HEK293 (cell line): ENCODE data around the gene MGAT4B.

Experiments
- CTCF ChIA-PET: fragments of 350-600 bp; formaldehyde crosslinking; extraction: SDS; loops from one replicate; lab custom pipeline; 2021; ENCODE audit warnings: antibody characterized with exemption; lab: Yijun Ruan, JAX
- POLR2A ChIA-PET: fragments of 300-600 bp; formaldehyde crosslinking; extraction: SDS; loops from one replicate; lab custom pipeline; 2020; ENCODE audit warnings: antibody characterized with exemption, inconsistent platforms; lab: Yijun Ruan, JAX
- H3K27ac ChIP-seq: fragments of 200-500 bp; sonication (Bioruptor generic); 2 replicates; pipeline ENCODE4 v1.5.1; 2014; ENCODE audit warnings: low read depth, low read length, control low read depth, inconsistent platforms; ENCODE audit errors: extremely low read depth
- H3K36me3 ChIP-seq, 2 experiments: fragments of 200-500 bp in 1 of 2; sonication (Bioruptor generic) in 1 of 2; 1 replicate in 1 of 2; 2 replicates in 1 of 2; pipeline ENCODE4 v1.5.1; 2014 to 2017; ENCODE audit warnings: inconsistent platforms in 2 of 2, low read length in 2 of 2; ENCODE audit not compliant: control insufficient read depth in 2 of 2, insufficient read depth in 1 of 2
- H3K4me1 ChIP-seq: fragments of 200-500 bp; sonication (Bioruptor generic); 2 replicates; pipeline ENCODE4 v1.5.1; 2014; ENCODE audit warnings: mild to moderate bottlenecking, low read length, inconsistent platforms; ENCODE audit not compliant: control insufficient read depth, insufficient read depth
- H3K4me3 ChIP-seq: 2 replicates; pipeline ENCODE4 v1.5.1; 2011; ENCODE audit warnings: low read depth, mild to moderate bottlenecking, control low read depth, low read length, moderate library complexity
- H3K9me3 ChIP-seq: fragments of 200-500 bp; sonication (Bioruptor generic); 2 replicates; pipeline ENCODE4 v1.5.1; 2014; ENCODE audit warnings: low read depth, low read length, inconsistent platforms; ENCODE audit not compliant: control insufficient read depth, insufficient read depth
- CTCF ChIP-seq: fragments of 450-650 bp; formaldehyde crosslinking; IDR thresholded peaks from 2 replicates; pipeline ENCODE4 v1.5.1; 2016; ENCODE audit warnings: missing biosample characterization, missing genetic modification characterization
- GLIS1 ChIP-seq: fragments of 450-650 bp; formaldehyde crosslinking; IDR thresholded peaks from 2 replicates; pipeline ENCODE4 v1.5.1; 2016; ENCODE audit warnings: missing biosample characterization, missing genetic modification characterization
- GLIS2 ChIP-seq: fragments of 450-650 bp; formaldehyde crosslinking; IDR thresholded peaks from 2 replicates; pipeline ENCODE4 v1.5.1; 2016; ENCODE audit warnings: missing biosample characterization, missing genetic modification characterization
- SETDB1 ChIP-seq: IDR thresholded peaks from one replicate; pipeline ENCODE4 v1.6.1; 2017; ENCODE audit warnings: mild to moderate bottlenecking, low read length, moderate library complexity, mixed read lengths; ENCODE audit not compliant: insufficient read length
- ZNF10 ChIP-seq: fragments of 450-650 bp; formaldehyde crosslinking; IDR thresholded peaks from 2 replicates; pipeline ENCODE4 v1.5.1; 2017; ENCODE audit warnings: missing biosample characterization, missing genetic modification characterization
- ZNF26 ChIP-seq: fragments of 450-650 bp; formaldehyde crosslinking; IDR thresholded peaks from 2 replicates; pipeline ENCODE4 v1.5.1; 2016; ENCODE audit warnings: missing biosample characterization, missing genetic modification characterization
- ZNF398 ChIP-seq: fragments of 450-650 bp; formaldehyde crosslinking; IDR thresholded peaks from 2 replicates; pipeline ENCODE4 v1.5.1; 2017; ENCODE audit warnings: missing biosample characterization, missing genetic modification characterization
- ZNF558 ChIP-seq: fragments of 450-650 bp; formaldehyde crosslinking; IDR thresholded peaks from 2 replicates; pipeline ENCODE4 v1.5.1; 2016; ENCODE audit warnings: missing biosample characterization, missing genetic modification characterization
- ZNF560 ChIP-seq: fragments of 450-650 bp; formaldehyde crosslinking; IDR thresholded peaks from 2 replicates; pipeline ENCODE4 v1.5.1; 2017; ENCODE audit warnings: missing biosample characterization, missing genetic modification characterization, borderline replicate concordance
- ZSCAN4 ChIP-seq: fragments of 450-650 bp; formaldehyde crosslinking; IDR thresholded peaks from 2 replicates; pipeline ENCODE4 v1.5.1; 2017; ENCODE audit warnings: missing biosample characterization, missing genetic modification characterization

The MGAT4B gene

GRCh38 chr5:179798771-179799643, 7.7 kb downstream of the MGAT4B start:
- POLR2A ChIA-PET = no interaction called here
- CTCF ChIA-PET = interaction anchor here (0.6 kb wide), 1 partner anchor 10 kb away, joined by 4 read pairs; no protein-coding TSS in a partner anchor
- H3K36me3 ChIP-seq = peaks cover 0 to 61% of the 10 kb centered on the region in 2 experiments; a peak in 1 of 3 replicates

GRCh38 chr5:179798144-179798770, 8.4 kb downstream of the MGAT4B start:
- Histone ChIP-seq H3K36me3 (peaks cover 0 to 59% of the 10 kb centered on the region in 2 experiments; a peak in 1 of 3 replicates), H3K9me3 (no peaks in the 10 kb centered on the region), H3K4me1 (peaks cover 5% of the 10 kb centered on the region), H3K27ac (no peak overlapping the region), H3K4me3 (no peak overlapping the region)
- ChIA-PET POLR2A (interaction anchor here (1.6 to 2.3 kb wide), 2 partner anchors 22 to 35 kb away, joined by 6 to 11 read pairs; partner anchors contain the start of gene SQSTM1), CTCF (interaction anchor here (0.6 to 1.0 kb wide), 3 partner anchors 11 to 70 kb away, joined by 3 to 4 read pairs (median 3); no protein-coding TSS in a partner anchor)
- no peak for TF ChIP-seq CTCF (tag by site-specific recombination)
- TF ChIP-seq GLIS1 (tag by site-specific recombination) = peak; percentile 56
- peak; percentile 57; the same call in 1 of the 2 replicates for TF ChIP-seq GLIS2 (tag by site-specific recombination)

More at GRCh38 chr5:179798771-179799643, 7.7 kb downstream of the MGAT4B start:
- H3K4me1 ChIP-seq = peaks cover 11% of the 10 kb centered on the region
- TF ChIP-seq ZSCAN4 = no peak
- TF ChIP-seq ZNF10 (tag by site-specific recombination) = no peak
- no peak for TF ChIP-seq ZNF26 (tag by site-specific recombination)
- 0 out of 2 replicates have a peak, but pooled peaks have one; percentile 2 for TF ChIP-seq GLIS2 (tag by site-specific recombination)
- no peak for TF ChIP-seq ZNF398 (tag by site-specific recombination)
- TF ChIP-seq SETDB1 = no peak
- H3K9me3 ChIP-seq = no peaks in the 10 kb centered on the region
- H3K4me3 ChIP-seq = no peak overlapping the region
- no peak overlapping the region for H3K27ac ChIP-seq

- Histone ChIP-seq H3K4me1 (peaks cover under 1% of the 10 kb centered on the region), H3K36me3 (peaks cover 0 to 59% of the 10 kb centered on the region in 2 experiments; a peak in 1 of 3 replicates), H3K9me3 (no peaks in the 10 kb centered on the region), H3K27ac (no peak overlapping the region), H3K4me3 (no peak overlapping the region)
- no peak for TF ChIP-seq ZNF560 (tag by site-specific recombination)
- no peak for TF ChIP-seq ZNF558 (tag by site-specific recombination)
- TF ChIP-seq ZNF10 (tag by site-specific recombination) = no peak
- ChIA-PET CTCF (interaction anchor here (0.7 to 1.0 kb wide), 2 partner anchors 35 to 70 kb away, joined by 3 read pairs; no protein-coding TSS in a partner anchor), POLR2A (interaction anchor here (1.3 to 2.3 kb wide), 4 partner anchors 8 to 174 kb away, joined by 4 to 11 read pairs (median 5); partner anchors contain the start of genes HNRNPH1 and SQSTM1)
These were observed 8.9 kb downstream of the MGAT4B start for GRCh38 chr5:179797741-179798140.
